Thyroid gland (tissue), 4 donors: ENCODE results near the gene ZMIZ1. TPM values are rescaled to one million over a fixed set of nuclear protein-coding genes. Genes with fewer than 3 reads are reported as not detected.

Experiments
- DNase-seq, 2 donors: peaks; one replicate each; pipeline ENCODE4 v3.0.0-alpha.2; 2019
- H3K27ac ChIP-seq, 3 donors: fragments of 200-600 bp; sonication (generic); 1 replicate in 2 of 3; 2 replicates in 1 of 3; pipeline ENCODE4 v1.5.1; 2016 to 2019; ENCODE audit warnings: mild to moderate bottlenecking in 1 of 3, moderate library complexity in 1 of 3
- H3K27me3 ChIP-seq: fragments of 200-600 bp; sonication (generic); one replicate; pipeline ENCODE4 v1.5.1; 2019
- H3K36me3 ChIP-seq, 2 donors: fragments of 200-600 bp; sonication (generic); one replicate each; pipeline ENCODE4 v1.5.1; 2016 to 2019
- H3K4me1 ChIP-seq, 2 donors: fragments of 200-600 bp; sonication (generic); one replicate each; pipeline ENCODE4 v1.5.1; 2017 to 2019
- H3K4me3 ChIP-seq, 3 donors: fragments of 200-600 bp; sonication (generic); replicated peaks in 1 of 3; 1 replicate in 2 of 3; 2 replicates in 1 of 3; pipeline ENCODE4 v1.5.1; 2016; ENCODE audit warnings: mild to moderate bottlenecking in 1 of 3
- H3K9me3 ChIP-seq: fragments of 200-600 bp; sonication (generic); one replicate; pipeline ENCODE4 v1.5.1; 2017
- POLR2A ChIP-seq, 2 donors: fragments of 450-650 bp; IDR thresholded peaks; one replicate each; pipeline ENCODE4 v1.6.1; 2017; ENCODE audit warnings: antibody characterized with exemption in 2 of 2, mild to moderate bottlenecking in 2 of 2, moderate library complexity in 1 of 2
- WGBS, 2 donors: methylation state at CpG; one replicate each; pipeline ENCODE4 v1.1.5; 2017; 5-methylcytosine and 5-hydroxymethylcytosine counted together
- intact Hi-C: fragments of 100-400 bp; cut with DNase I; formaldehyde crosslinking; loops from one replicate; pipeline ENCODE4 v1.15.1; 2023
- total RNA-seq, 4 donors: library from RNA; depleted of rRNA; stranded (reverse); fragments of >200 nt; gene quantifications; one replicate each; pipeline ENCODE4 v1.2.3, GENCODE V29; 2016
- TF ChIP-seq, protein P1 (sequence below), 6 experiments: fragments of 200-600 bp in 3 of 6; fragments of 450-650 bp in 3 of 6; sonication (generic) in 3 of 6; IDR thresholded peaks; one replicate each; pipeline ENCODE4 v1.5.1; 2016 to 2019; ENCODE audit warnings: antibody characterized with exemption in 6 of 6, mild to moderate bottlenecking in 2 of 6, inconsistent platforms in 1 of 6, moderate library complexity in 1 of 6

ZMIZ1 gene
- total RNA-seq, 4 donors from 2014 or later = 59.9 to 128 (median 94.4) TPM

DNA sequence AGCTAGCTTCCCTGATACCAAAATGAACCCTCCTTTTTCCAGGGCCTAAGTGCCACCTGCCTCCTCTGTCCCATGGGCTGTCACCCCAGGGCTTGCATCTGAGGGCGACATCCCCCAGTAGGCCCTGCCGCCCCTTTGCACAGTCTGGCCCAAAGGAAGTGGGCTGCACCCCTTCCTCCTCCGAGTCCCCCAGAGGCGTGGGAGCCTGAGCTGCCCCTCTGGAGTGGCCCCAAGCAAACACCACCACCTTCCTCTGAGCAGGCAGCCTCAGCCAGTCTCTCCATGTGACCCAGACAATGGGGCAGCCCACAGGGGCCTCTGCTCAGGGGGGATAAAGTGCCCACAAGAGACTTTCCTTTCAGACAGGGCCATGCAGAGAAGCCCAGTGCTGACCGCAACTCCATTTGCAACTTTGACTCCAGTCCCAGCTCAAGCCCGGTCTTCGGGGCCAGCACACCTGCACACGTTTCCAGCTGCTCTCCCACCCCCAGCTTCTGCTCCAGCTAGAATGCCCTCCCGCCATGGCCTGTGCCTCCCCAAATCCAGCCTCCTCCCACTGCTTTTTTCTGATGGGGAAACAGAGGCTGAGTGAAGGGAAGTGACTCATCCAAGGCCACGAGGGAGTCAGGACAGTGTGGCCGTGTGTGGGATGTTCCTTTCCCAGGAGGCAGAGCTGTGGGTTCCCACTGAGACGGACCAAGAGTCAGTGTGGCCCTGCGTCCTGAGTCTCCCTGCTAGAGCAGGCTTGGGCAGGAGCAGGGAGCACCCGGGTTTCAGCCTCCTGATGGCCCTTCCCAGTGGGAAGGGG lies 111.9 kb downstream of the ZMIZ1 start:
- no peaks in the 10 kb centered on the region for H3K27me3 ChIP-seq
- H3K4me1 ChIP-seq = peaks cover 85 to 100% of the 10 kb centered on the region in 2 donors
- no peaks in the 10 kb centered on the region for H3K9me3 ChIP-seq
- no peaks in the 10 kb centered on the region for H3K36me3 ChIP-seq
- TF ChIP-seq, protein P1, sequence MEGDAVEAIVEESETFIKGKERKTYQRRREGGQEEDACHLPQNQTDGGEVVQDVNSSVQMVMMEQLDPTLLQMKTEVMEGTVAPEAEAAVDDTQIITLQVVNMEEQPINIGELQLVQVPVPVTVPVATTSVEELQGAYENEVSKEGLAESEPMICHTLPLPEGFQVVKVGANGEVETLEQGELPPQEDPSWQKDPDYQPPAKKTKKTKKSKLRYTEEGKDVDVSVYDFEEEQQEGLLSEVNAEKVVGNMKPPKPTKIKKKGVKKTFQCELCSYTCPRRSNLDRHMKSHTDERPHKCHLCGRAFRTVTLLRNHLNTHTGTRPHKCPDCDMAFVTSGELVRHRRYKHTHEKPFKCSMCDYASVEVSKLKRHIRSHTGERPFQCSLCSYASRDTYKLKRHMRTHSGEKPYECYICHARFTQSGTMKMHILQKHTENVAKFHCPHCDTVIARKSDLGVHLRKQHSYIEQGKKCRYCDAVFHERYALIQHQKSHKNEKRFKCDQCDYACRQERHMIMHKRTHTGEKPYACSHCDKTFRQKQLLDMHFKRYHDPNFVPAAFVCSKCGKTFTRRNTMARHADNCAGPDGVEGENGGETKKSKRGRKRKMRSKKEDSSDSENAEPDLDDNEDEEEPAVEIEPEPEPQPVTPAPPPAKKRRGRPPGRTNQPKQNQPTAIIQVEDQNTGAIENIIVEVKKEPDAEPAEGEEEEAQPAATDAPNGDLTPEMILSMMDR (IDR thresholded peaks at IDR 0.05) = no peak
- TF ChIP-seq POLR2A (IDR thresholded peaks at IDR 0.05) = no peak
- DNase-seq = no peak
- peak overlapping the region in 2 of 3 donors; percentile 79 to 88 for H3K27ac ChIP-seq
- intact Hi-C loops = no loop called here
- WGBS, 2 donors = 87 to 91% methylated on average over 11 to 13 of the region's 14 CpGs
- no peak overlapping the region for H3K4me3 ChIP-seq

DNA sequence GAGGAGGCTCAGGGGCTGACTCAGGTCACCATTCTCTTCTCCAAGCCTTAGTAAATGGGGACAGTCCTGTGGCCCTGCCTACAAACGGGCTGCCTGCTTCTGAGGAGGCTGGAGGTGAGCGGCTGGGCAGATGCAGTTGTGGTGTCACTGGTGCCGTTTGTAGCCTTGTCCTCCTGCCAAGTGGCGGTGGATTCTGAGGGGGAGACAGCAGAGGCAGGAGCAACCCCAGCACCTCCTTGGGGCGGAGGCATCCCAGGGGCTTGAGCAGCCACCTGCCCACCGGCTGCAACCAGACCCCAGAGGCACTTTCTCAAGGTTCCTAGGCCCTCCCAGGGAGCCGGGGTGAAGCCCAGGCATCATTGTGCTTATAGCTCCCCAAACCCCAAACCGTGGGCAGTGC lies 112.5 kb downstream of the ZMIZ1 start:
- 65 to 87% methylated on average over 5 to 6 of the region's 8 CpGs for WGBS, 2 donors
- TF ChIP-seq POLR2A (IDR thresholded peaks at IDR 0.05) = no peak
- TF ChIP-seq, protein P1 (IDR thresholded peaks at IDR 0.05) = no peak

GRCh38 chr10:79181698-79182521 lies 113.1 kb downstream of the ZMIZ1 start:
- Histone ChIP-seq H3K27ac (peak overlapping the region in 2 of 3 donors; percentile 79 to 88), H3K4me3 (no peak overlapping the region), H3K36me3 (no peaks in the 10 kb centered on the region), H3K4me1 (peaks cover 79 to 98% of the 10 kb centered on the region in 2 donors), H3K27me3 (no peaks in the 10 kb centered on the region), H3K9me3 (no peaks in the 10 kb centered on the region)
- no peak for TF ChIP-seq POLR2A (IDR thresholded peaks at IDR 0.05)
- TF ChIP-seq, protein P1 (IDR thresholded peaks at IDR 0.05) = no peak
- peak in 1 of 2 donors; percentile 36 for DNase-seq
- intact Hi-C loops = no loop called here
- 67 to 73% methylated on average over 13 to 15 of the region's 15 CpGs for WGBS, 2 donors

More for the DNA sequence above, 112.5 kb downstream of the ZMIZ1 start:
- Histone ChIP-seq H3K27me3 (no peaks in the 10 kb centered on the region), H3K27ac (peak overlapping the region in 2 of 3 donors; percentile 79 to 88), H3K36me3 (no peaks in the 10 kb centered on the region), H3K9me3 (no peaks in the 10 kb centered on the region), H3K4me1 (peaks cover 85 to 100% of the 10 kb centered on the region in 2 donors), H3K4me3 (no peak overlapping the region)
- no peak for DNase-seq
- intact Hi-C loops = no loop called here

GRCh38 chr10:79182781-79183467 lies 114.2 kb downstream of the ZMIZ1 start:
- 76 to 84% methylated on average over 8 to 14 of the region's 14 CpGs for WGBS, 2 donors
- intact Hi-C loops = no loop called here
- Histone ChIP-seq H3K36me3 (peaks cover 0 to 3% of the 10 kb centered on the region in 2 donors), H3K27ac (peak overlapping the region; percentile 7 to 88 (median 32)), H3K4me1 (peaks cover 74 to 95% of the 10 kb centered on the region in 2 donors), H3K9me3 (no peaks in the 10 kb centered on the region), H3K4me3 (no peak overlapping the region), H3K27me3 (no peaks in the 10 kb centered on the region)
- no peak for DNase-seq
- TF ChIP-seq POLR2A (IDR thresholded peaks at IDR 0.05) = no peak
- TF ChIP-seq, protein P1 (IDR thresholded peaks at IDR 0.05) = no peak
